ENCODE measurements around the gene NCEH1. TPM values are rescaled to one million over a fixed set of nuclear protein-coding genes. Genes with fewer than 3 reads are reported as not detected.

The NCEH1 gene
- total and polyA plus RNA-seq, 2 of the 4 experiments (the other 2 are of a cell fraction) = 22.3 to 23.3 TPM

DNA sequence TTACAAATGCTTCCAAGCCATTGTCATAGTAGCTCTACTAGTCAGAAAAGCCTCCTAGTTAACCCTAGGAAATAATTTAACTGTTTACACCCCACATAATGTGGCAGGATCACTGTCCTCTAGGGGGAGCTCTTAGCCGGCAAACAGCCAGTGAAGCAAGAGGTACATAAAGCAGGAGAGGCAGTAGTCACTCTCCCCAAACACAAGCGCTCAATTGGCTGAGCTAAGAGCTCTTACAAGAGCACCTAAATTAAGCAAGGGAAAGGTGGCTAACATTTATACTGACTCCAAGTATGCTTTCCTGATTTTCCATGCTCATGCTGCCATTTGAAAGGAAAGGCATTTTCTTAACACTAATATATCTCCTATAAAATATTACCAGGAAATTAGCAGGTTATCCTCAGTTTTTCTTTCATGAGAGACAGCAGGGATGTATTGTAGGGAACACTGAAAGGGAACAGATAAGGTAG, 37.6 kb downstream of the NCEH1 start:
- H3K36me3 ChIP-seq (ENCODE audit: control insufficient read depth, insufficient read depth, low read length) = no peaks in the 10 kb centered on the region
- H2BK5ac ChIP-seq (ENCODE audit: low read depth, low read length, poor library complexity, severe bottlenecking) = no peak overlapping the region
- WGBS, 2 experiments (ENCODE audit: extremely low coverage in 2 of 2, insufficient read length in 1 of 2) = no CpG with 5 or more reads among the region's 2 CpGs
- in situ Hi-C loops (cut with MboI; ENCODE audit: low sequenced_read_pairs) (no loop called here), dilution Hi-C loops (cut with HindIII; ENCODE audit: low sequenced_read_pairs, unreplicated experiment) (no loop called here), intact Hi-C loops (cut with micrococcal nuclease) (loop anchor here (1.0 to 2.0 kb wide), 3 partner anchors 38 to 372 kb away; partner anchors contain the start of genes ECT2 and NCEH1)
- peak overlapping the region; percentile 8 for H2AK9ac ChIP-seq (replicated peaks; ENCODE audit: low read depth, low read length, poor library complexity)
- no peaks in the 10 kb centered on the region for H3K9me3 ChIP-seq (ENCODE audit: control insufficient read depth, insufficient read depth, low read length)
- H3K23ac ChIP-seq (ENCODE audit: low read depth, low read length) = no peak overlapping the region; the same call in 1 of the 2 replicates
- H3K14ac ChIP-seq (replicated peaks; ENCODE audit: low read depth, low read length) = no peak overlapping the region
- H2BK20ac ChIP-seq (ENCODE audit: low read depth, low read length) = peak overlapping the region; percentile 68; the same call in 1 of the 2 replicates
- H3K56ac ChIP-seq (ENCODE audit: extremely low read depth, insufficient read depth, low read length) = no peak overlapping the region
- H3K4ac ChIP-seq (ENCODE audit: low read depth, low read length) = peak overlapping the region; percentile 49; the same call in 1 of the 2 replicates
- H3K4me2 ChIP-seq (ENCODE audit: low read depth, low read length) = no peak overlapping the region
- ChIA-PET POLR2A (ENCODE audit: unreplicated experiment) (no interaction called here), CTCF (interaction anchor here (0.6 to 2.5 kb wide), 12 partner anchors 13 to 318 kb away, joined by 3 to 18 read pairs (median 4); partner anchors contain the start of genes ECT2 and NCEH1)
- 0 out of 2 replicates have a peak overlapping the region, but pooled peaks have one; percentile 44 for H2BK120ac ChIP-seq (ENCODE audit: low read depth, low read length)
- no peak overlapping the region for H4K91ac ChIP-seq (ENCODE audit: insufficient read depth, low read depth, low read length)
- peak overlapping the region; percentile 79; the same call in 1 of the 2 replicates for H2AK5ac ChIP-seq (ENCODE audit: low read depth, low read length)
- peak overlapping the region; percentile 52; the same call in 1 of the 3 replicates for H2BK15ac ChIP-seq (ENCODE audit: low read depth, low read length)
- BruUV-seq (replicated peaks) = no TSS peak
- H3K4me3 ChIP-seq (ENCODE audit: insufficient read depth, low read depth, low read length) = no peak overlapping the region
- no peak overlapping the region for H2AFZ ChIP-seq (replicated peaks; ENCODE audit: low read length, poor library complexity)
- no peak overlapping the region for H3K18ac ChIP-seq (ENCODE audit: low read depth, low read length)
- H3K27ac ChIP-seq (ENCODE audit: insufficient read depth, low read length) = no peak overlapping the region
- ATAC-seq (ENCODE audit: low read depth) (peak; percentile 62), DNase-seq (peak; percentile 80)
- no peak overlapping the region for H3K9ac ChIP-seq (ENCODE audit: low read depth, low read length)
- no peaks in the 10 kb centered on the region; the same call in 1 of the 2 replicates for H3K9me1 ChIP-seq (ENCODE audit: insufficient read depth, low read length)
- H4K5ac ChIP-seq (ENCODE audit: low read depth, low read length) = no peak overlapping the region
- H4K8ac ChIP-seq (ENCODE audit: low read depth in 2 of 2, low read length in 2 of 2) = peak overlapping the region in 1 of 2 experiments; percentile 55; a peak in 2 of 4 replicates
- H3K4me1 ChIP-seq (ENCODE audit: control insufficient read depth, insufficient read depth, low read length) = peaks cover 18% of the 10 kb centered on the region
- peaks cover 20 to 53% of the 10 kb centered on the region in 2 experiments for H3K79me1 ChIP-seq (ENCODE audit: low read depth in 1 of 2, low read length in 2 of 2)
- no peaks in the 10 kb centered on the region for H4K20me1 ChIP-seq (ENCODE audit: insufficient read depth, low read length)
- TF ChIP-seq, protein P1, sequence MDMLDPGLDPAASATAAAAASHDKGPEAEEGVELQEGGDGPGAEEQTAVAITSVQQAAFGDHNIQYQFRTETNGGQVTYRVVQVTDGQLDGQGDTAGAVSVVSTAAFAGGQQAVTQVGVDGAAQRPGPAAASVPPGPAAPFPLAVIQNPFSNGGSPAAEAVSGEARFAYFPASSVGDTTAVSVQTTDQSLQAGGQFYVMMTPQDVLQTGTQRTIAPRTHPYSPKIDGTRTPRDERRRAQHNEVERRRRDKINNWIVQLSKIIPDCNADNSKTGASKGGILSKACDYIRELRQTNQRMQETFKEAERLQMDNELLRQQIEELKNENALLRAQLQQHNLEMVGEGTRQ (IDR thresholded peaks at IDR 0.05; ENCODE audit: low read depth, low read length) = no peak
- TF ChIP-seq FOS (IDR thresholded peaks at IDR 0.05; ENCODE audit: low read depth, low read length) (no peak), MAFK (IDR thresholded peaks at IDR 0.05; ENCODE audit: low read depth, low read length) (no peak), CHD1 (IDR thresholded peaks at IDR 0.05; ENCODE audit: low read depth, low read length) (no peak), SMC3 (IDR thresholded peaks at IDR 0.05; ENCODE audit: low read depth, low read length) (peak; percentile 53), MAZ (IDR thresholded peaks at IDR 0.05; ENCODE audit: borderline replicate concordance, low read depth, low read length) (no peak), RFX5 (IDR thresholded peaks at IDR 0.05; ENCODE audit: low read depth, low read length) (no peak), RCOR1 (IDR thresholded peaks at IDR 0.05; ENCODE audit: insufficient replicate concordance, low read length) (no peak), RAD21 (IDR thresholded peaks at IDR 0.05; ENCODE audit: low read length) (peak; percentile 77), BHLHE40 (IDR thresholded peaks at IDR 0.05; ENCODE audit: low read depth, low read length) (no peak), MXI1 (IDR thresholded peaks at IDR 0.05; ENCODE audit: borderline replicate concordance, low read depth, low read length) (no peak), POLR2A (IDR thresholded peaks at IDR 0.05; ENCODE audit: low read depth, low read length) (no peak), NFE2L2 (IDR thresholded peaks at IDR 0.05; ENCODE audit: low read depth, low read length) (no peak), CEBPB (IDR thresholded peaks at IDR 0.05; ENCODE audit: low read depth, low read length) (peak; percentile 73)
- TF ChIP-seq, protein P2, sequence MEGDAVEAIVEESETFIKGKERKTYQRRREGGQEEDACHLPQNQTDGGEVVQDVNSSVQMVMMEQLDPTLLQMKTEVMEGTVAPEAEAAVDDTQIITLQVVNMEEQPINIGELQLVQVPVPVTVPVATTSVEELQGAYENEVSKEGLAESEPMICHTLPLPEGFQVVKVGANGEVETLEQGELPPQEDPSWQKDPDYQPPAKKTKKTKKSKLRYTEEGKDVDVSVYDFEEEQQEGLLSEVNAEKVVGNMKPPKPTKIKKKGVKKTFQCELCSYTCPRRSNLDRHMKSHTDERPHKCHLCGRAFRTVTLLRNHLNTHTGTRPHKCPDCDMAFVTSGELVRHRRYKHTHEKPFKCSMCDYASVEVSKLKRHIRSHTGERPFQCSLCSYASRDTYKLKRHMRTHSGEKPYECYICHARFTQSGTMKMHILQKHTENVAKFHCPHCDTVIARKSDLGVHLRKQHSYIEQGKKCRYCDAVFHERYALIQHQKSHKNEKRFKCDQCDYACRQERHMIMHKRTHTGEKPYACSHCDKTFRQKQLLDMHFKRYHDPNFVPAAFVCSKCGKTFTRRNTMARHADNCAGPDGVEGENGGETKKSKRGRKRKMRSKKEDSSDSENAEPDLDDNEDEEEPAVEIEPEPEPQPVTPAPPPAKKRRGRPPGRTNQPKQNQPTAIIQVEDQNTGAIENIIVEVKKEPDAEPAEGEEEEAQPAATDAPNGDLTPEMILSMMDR (conservative IDR thresholded peaks at IDR 0.05; ENCODE audit: low read depth, low read length) = peak; percentile 78
- TF ChIP-seq, protein P3, sequence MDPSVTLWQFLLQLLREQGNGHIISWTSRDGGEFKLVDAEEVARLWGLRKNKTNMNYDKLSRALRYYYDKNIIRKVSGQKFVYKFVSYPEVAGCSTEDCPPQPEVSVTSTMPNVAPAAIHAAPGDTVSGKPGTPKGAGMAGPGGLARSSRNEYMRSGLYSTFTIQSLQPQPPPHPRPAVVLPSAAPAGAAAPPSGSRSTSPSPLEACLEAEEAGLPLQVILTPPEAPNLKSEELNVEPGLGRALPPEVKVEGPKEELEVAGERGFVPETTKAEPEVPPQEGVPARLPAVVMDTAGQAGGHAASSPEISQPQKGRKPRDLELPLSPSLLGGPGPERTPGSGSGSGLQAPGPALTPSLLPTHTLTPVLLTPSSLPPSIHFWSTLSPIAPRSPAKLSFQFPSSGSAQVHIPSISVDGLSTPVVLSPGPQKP (IDR thresholded peaks at IDR 0.05; ENCODE audit: borderline replicate concordance, low read depth, low read length) = no peak
- H3K27me3 ChIP-seq (ENCODE audit: control insufficient read depth, insufficient read depth, low read length) = no peaks in the 10 kb centered on the region

Data from IMR-90 (cell line).